ENCODE measurements around the gene TIAM1. TPM values are rescaled to one million over a fixed set of nuclear protein-coding genes. Genes with fewer than 3 reads are reported as not detected.

TIAM1 gene
- total RNA-seq, 1 donor from 2014 or later = 41.3 TPM

GRCh38 chr21:31264574-31264973, 79.5 kb downstream of the TIAM1 start:
- Histone ChIP-seq H3K27ac (no peak overlapping the region), H3K36me3 (no peaks in the 10 kb centered on the region), H3K9me3 (no peaks in the 10 kb centered on the region), H3K4me3 (no peak overlapping the region), H3K27me3 (no peaks in the 10 kb centered on the region), H3K4me1 (peaks cover 12% of the 10 kb centered on the region)
- no peak for TF ChIP-seq POLR2AphosphoS5 (IDR thresholded peaks at IDR 0.05; ENCODE audit: insufficient read depth in 1 of 2, low read depth in 1 of 2)
- no peak for TF ChIP-seq CTCF (IDR thresholded peaks at IDR 0.05)
- TF ChIP-seq POLR2A (IDR thresholded peaks at IDR 0.05) = no peak
- no peak for DNase-seq (ENCODE audit: extremely low spot score in 2 of 2)
- intact Hi-C loops (cut with DNase I) = no loop called here

- Histone ChIP-seq H3K27me3 (no peaks in the 10 kb centered on the region), H3K27ac (no peak overlapping the region), H3K9me3 (no peaks in the 10 kb centered on the region), H3K36me3 (no peaks in the 10 kb centered on the region), H3K4me3 (no peak overlapping the region), H3K4me1 (peaks cover 12% of the 10 kb centered on the region)
- intact Hi-C loops (cut with DNase I) = no loop called here
- TF ChIP-seq POLR2AphosphoS5 (IDR thresholded peaks at IDR 0.05; ENCODE audit: insufficient read depth in 1 of 2, low read depth in 1 of 2) (no peak), CTCF (IDR thresholded peaks at IDR 0.05) (no peak), POLR2A (IDR thresholded peaks at IDR 0.05) (no peak)
- DNase-seq (ENCODE audit: extremely low spot score in 2 of 2) = no peak
Measured at GRCh38 chr21:31262728-31263127, 81.3 kb downstream of the TIAM1 start.

GRCh38 chr21:31261759-31262158, 82.3 kb downstream of the TIAM1 start:
- Histone ChIP-seq H3K27me3 (no peaks in the 10 kb centered on the region), H3K4me1 (peaks cover 12% of the 10 kb centered on the region), H3K9me3 (no peaks in the 10 kb centered on the region), H3K27ac (no peak overlapping the region), H3K36me3 (no peaks in the 10 kb centered on the region), H3K4me3 (no peak overlapping the region)
- no peak for TF ChIP-seq POLR2AphosphoS5 (IDR thresholded peaks at IDR 0.05; ENCODE audit: insufficient read depth in 1 of 2, low read depth in 1 of 2)
- TF ChIP-seq POLR2A (IDR thresholded peaks at IDR 0.05) = no peak
- no peak for TF ChIP-seq CTCF (IDR thresholded peaks at IDR 0.05)
- DNase-seq (ENCODE audit: extremely low spot score in 2 of 2) = no peak
- intact Hi-C loops (cut with DNase I) = no loop called here

- Histone ChIP-seq H3K4me1 (peaks cover 4% of the 10 kb centered on the region), H3K27me3 (no peaks in the 10 kb centered on the region), H3K36me3 (no peaks in the 10 kb centered on the region), H3K9me3 (no peaks in the 10 kb centered on the region), H3K4me3 (no peak overlapping the region), H3K27ac (no peak overlapping the region)
- intact Hi-C loops (cut with DNase I) = no loop called here
- no peak for DNase-seq (ENCODE audit: extremely low spot score in 2 of 2)
- TF ChIP-seq CTCF (IDR thresholded peaks at IDR 0.05) = no peak
- TF ChIP-seq POLR2AphosphoS5 (IDR thresholded peaks at IDR 0.05; ENCODE audit: insufficient read depth in 1 of 2, low read depth in 1 of 2) = no peak
- TF ChIP-seq POLR2A (IDR thresholded peaks at IDR 0.05) = no peak
Measured at GRCh38 chr21:31260790-31261189, 83.3 kb downstream of the TIAM1 start.

- DNase-seq (ENCODE audit: extremely low spot score in 2 of 2) = no peak
- H3K27me3 ChIP-seq = no peaks in the 10 kb centered on the region
- no peak for TF ChIP-seq POLR2AphosphoS5 (IDR thresholded peaks at IDR 0.05; ENCODE audit: insufficient read depth in 1 of 2, low read depth in 1 of 2)
- no peak for TF ChIP-seq CTCF (IDR thresholded peaks at IDR 0.05)
- TF ChIP-seq POLR2A (IDR thresholded peaks at IDR 0.05) = no peak
- intact Hi-C loops (cut with DNase I) = no loop called here
- H3K27ac ChIP-seq = no peak overlapping the region
- H3K9me3 ChIP-seq = no peaks in the 10 kb centered on the region
- H3K4me1 ChIP-seq = no peaks in the 10 kb centered on the region
- H3K4me3 ChIP-seq = no peak overlapping the region
- no peaks in the 10 kb centered on the region for H3K36me3 ChIP-seq
Measured at GRCh38 chr21:31258073-31258472, 86.0 kb downstream of the TIAM1 start.

Data from vagina (tissue), 2 donors.